Left lung (tissue), 10 donors: ENCODE measurements around the gene NUP50. TPM values are rescaled to one million over a fixed set of nuclear protein-coding genes. Genes with fewer than 3 reads are reported as not detected.

ENCODE experiments used
- ATAC-seq: fragments of 200-7000 bp; cut with Tn5 transposase; one replicate; pipeline ENCODE4 v1.9.1; 2020; ENCODE audit warnings: moderate library complexity
- DNase-seq, 4 donors: peaks; one replicate each; pipeline ENCODE4 v3.0.0-alpha.2; 2013 to 2020
- H3K27ac ChIP-seq, 2 donors: fragments of 200-600 bp; sonication (generic) in 1 of 2; one replicate each; pipeline versions ENCODE4 v1.5.0 to v1.8.0; 2020 to 2021
- H3K27me3 ChIP-seq, 2 donors: fragments of 200-600 bp; sonication (generic) in 1 of 2; one replicate each; pipeline versions ENCODE4 v1.5.0 to v1.8.0; 2020 to 2021
- H3K36me3 ChIP-seq, 2 donors: fragments of 200-600 bp; sonication (generic) in 1 of 2; one replicate each; pipeline versions ENCODE4 v1.5.0 to v1.8.0; 2020 to 2021
- H3K4me1 ChIP-seq, 2 donors: fragments of 200-600 bp; one replicate each; pipeline ENCODE4 v1.8.0; 2021
- H3K4me3 ChIP-seq, 2 donors: fragments of 200-600 bp; sonication (generic) in 1 of 2; one replicate each; pipeline versions ENCODE4 v1.5.0 to v1.8.0; 2020 to 2021; ENCODE audit warnings: mild to moderate bottlenecking in 1 of 2
- H3K9me3 ChIP-seq, 2 donors: fragments of 200-600 bp; sonication (generic) in 1 of 2; one replicate each; pipeline versions ENCODE4 v1.5.0 to v1.8.0; 2020 to 2021
- intact Hi-C, 2 donors: fragments of 100-400 bp; cut with DNase I; formaldehyde crosslinking; loops; one replicate each; pipeline versions ENCODE4 v1.11.2 to v1.14.2; 2022
- polyA plus RNA-seq, 6 donors: library from polyadenylated mRNA; unstranded; fragments of 120-200 nt; gene quantifications; one replicate each; pipeline ENCODE4 v1.2.1, GENCODE V29; 2013; ENCODE audit not compliant: insufficient read length in 6 of 6
- total RNA-seq, 2 donors: library from RNA; stranded (reverse); fragmentation: NEBNext Ultra II Directional; extraction: Animal tissue kit (Norgen Biotek cat#: 25700); gene quantifications; one replicate each; pipeline ENCODE4 v1.2.1, GENCODE V29; 2021
- TF ChIP-seq, protein P1 (sequence below), 2 donors: fragments of 200-600 bp; sonication (generic) in 1 of 2; IDR thresholded peaks; one replicate each; pipeline versions ENCODE4 v1.5.0 to v1.8.0; 2021; ENCODE audit warnings: antibody characterized with exemption in 2 of 2
- donor health status: DM: no; HTN: yes; CAD: no.
- donor health status: DM: no; HTN: no; CAD: no.

The NUP50 gene
- total and polyA plus RNA-seq, 8 donors = 47.4 to 70.0 (median 52.9) TPM

DNA sequence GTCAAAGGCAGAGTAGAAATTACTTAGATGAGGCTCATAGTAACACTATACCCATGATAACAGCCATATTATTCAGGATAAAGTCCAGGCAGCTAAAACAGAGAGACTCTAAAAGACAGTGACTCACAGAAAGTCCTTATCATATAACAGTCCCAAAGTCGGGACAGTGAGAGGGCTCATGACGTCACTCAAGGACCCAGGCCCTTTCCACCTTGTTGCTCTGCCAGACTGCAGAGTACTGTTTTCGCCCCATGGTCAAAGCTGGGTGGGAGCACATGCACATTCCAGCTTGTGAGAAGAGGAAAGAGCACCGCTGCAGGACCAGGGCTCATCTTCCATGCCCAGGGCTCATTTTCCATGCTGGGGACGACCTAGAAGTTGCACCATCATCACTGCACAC lies 29.4 kb upstream of the NUP50 start:
- TF ChIP-seq, protein P1, sequence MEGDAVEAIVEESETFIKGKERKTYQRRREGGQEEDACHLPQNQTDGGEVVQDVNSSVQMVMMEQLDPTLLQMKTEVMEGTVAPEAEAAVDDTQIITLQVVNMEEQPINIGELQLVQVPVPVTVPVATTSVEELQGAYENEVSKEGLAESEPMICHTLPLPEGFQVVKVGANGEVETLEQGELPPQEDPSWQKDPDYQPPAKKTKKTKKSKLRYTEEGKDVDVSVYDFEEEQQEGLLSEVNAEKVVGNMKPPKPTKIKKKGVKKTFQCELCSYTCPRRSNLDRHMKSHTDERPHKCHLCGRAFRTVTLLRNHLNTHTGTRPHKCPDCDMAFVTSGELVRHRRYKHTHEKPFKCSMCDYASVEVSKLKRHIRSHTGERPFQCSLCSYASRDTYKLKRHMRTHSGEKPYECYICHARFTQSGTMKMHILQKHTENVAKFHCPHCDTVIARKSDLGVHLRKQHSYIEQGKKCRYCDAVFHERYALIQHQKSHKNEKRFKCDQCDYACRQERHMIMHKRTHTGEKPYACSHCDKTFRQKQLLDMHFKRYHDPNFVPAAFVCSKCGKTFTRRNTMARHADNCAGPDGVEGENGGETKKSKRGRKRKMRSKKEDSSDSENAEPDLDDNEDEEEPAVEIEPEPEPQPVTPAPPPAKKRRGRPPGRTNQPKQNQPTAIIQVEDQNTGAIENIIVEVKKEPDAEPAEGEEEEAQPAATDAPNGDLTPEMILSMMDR (IDR thresholded peaks at IDR 0.05) = no peak
- H3K36me3 ChIP-seq = peaks cover 0 to 35% of the 10 kb centered on the region in 2 donors
- no peak for ATAC-seq
- H3K4me3 ChIP-seq = no peak overlapping the region
- peaks cover 0 to 29% of the 10 kb centered on the region in 2 donors for H3K4me1 ChIP-seq
- H3K9me3 ChIP-seq = peaks cover 0 to 15% of the 10 kb centered on the region in 2 donors
- intact Hi-C loops = no loop called here
- DNase-seq = no peak
- no peaks in the 10 kb centered on the region for H3K27me3 ChIP-seq
- H3K27ac ChIP-seq = no peak overlapping the region

- ATAC-seq = no peak
These were observed 27.1 kb upstream of the NUP50 start for GRCh38 chr22:45136594-45136993.

GRCh38 chr22:45139693-45140092 lies 24.0 kb upstream of the NUP50 start:
- Histone ChIP-seq H3K27me3 (no peaks in the 10 kb centered on the region), H3K9me3 (peaks cover 0 to 7% of the 10 kb centered on the region in 2 donors), H3K36me3 (peaks cover 0 to 9% of the 10 kb centered on the region in 2 donors), H3K4me3 (no peak overlapping the region), H3K27ac (no peak overlapping the region), H3K4me1 (no peaks in the 10 kb centered on the region)
- intact Hi-C loops = no loop called here
- no peak for DNase-seq
- TF ChIP-seq, protein P1 (IDR thresholded peaks at IDR 0.05) = no peak
- ATAC-seq = no peak

More at GRCh38 chr22:45136594-45136993, 27.1 kb upstream of the NUP50 start:
- intact Hi-C loops = no loop called here
- Histone ChIP-seq H3K36me3 (peaks cover 0 to 35% of the 10 kb centered on the region in 2 donors), H3K4me1 (peaks cover 0 to 10% of the 10 kb centered on the region in 2 donors), H3K27ac (no peak overlapping the region), H3K4me3 (no peak overlapping the region), H3K27me3 (no peaks in the 10 kb centered on the region), H3K9me3 (peaks cover 0 to 15% of the 10 kb centered on the region in 2 donors)
- TF ChIP-seq, protein P1 (IDR thresholded peaks at IDR 0.05) = no peak
- no peak for DNase-seq

- H3K27ac ChIP-seq = no peak overlapping the region
- H3K4me3 ChIP-seq = no peak overlapping the region
- intact Hi-C loops = no loop called here
- no peaks in the 10 kb centered on the region for H3K36me3 ChIP-seq
- TF ChIP-seq, protein P1 (IDR thresholded peaks at IDR 0.05) = no peak
- ATAC-seq = no peak
- H3K27me3 ChIP-seq = no peaks in the 10 kb centered on the region
- no peaks in the 10 kb centered on the region for H3K4me1 ChIP-seq
- no peak for DNase-seq
- H3K9me3 ChIP-seq = peaks cover 0 to 3% of the 10 kb centered on the region in 2 donors
These were observed 21.3 kb upstream of the NUP50 start for GRCh38 chr22:45142376-45142775.

DNA sequence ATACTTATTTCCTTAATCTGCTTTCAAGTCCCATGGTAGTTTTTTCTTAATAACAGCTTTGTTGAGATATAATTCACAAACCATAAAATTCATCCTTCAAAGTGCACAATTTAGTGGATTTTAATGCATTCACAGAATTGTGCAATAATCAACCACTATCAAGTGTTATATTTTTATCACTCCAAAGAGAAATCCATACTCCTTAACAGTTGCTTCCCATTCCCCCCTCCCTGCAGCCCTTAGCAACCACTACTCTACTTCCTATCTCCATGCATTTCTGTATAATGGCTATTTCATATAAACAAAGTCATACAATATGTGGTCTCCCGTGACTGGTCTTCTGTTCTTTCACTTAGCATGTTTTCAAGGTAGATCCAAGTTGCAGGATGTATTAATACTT lies 18.8 kb upstream of the NUP50 start:
- Histone ChIP-seq H3K27me3 (no peaks in the 10 kb centered on the region), H3K9me3 (peaks cover 0 to 3% of the 10 kb centered on the region in 2 donors), H3K4me1 (no peaks in the 10 kb centered on the region), H3K4me3 (no peak overlapping the region), H3K27ac (no peak overlapping the region), H3K36me3 (no peaks in the 10 kb centered on the region)
- DNase-seq = no peak
- TF ChIP-seq, protein P1 (IDR thresholded peaks at IDR 0.05) = no peak
- ATAC-seq = no peak
- intact Hi-C loops = no loop called here
